Measurements from ENCODE around the gene CMIP.

- no peak for TF ChIP-seq CTCF (conservative IDR thresholded peaks at IDR 0.05; ENCODE audit: low read depth, low read length)
- TF ChIP-seq EZH2phosphoT487 (IDR thresholded peaks at IDR 0.05; ENCODE audit: borderline replicate concordance, low read length): no peak
- no peak for TF ChIP-seq EZH2 (IDR thresholded peaks at IDR 0.05; ENCODE audit: low read length, unreplicated experiment)
Measured at GRCh38 chr16:81699596-81699995, 255.0 kb downstream of the CMIP start.
